Karpas-422 (cell line): ENCODE results near the gene IL6. TPM values are rescaled to one million over a fixed set of nuclear protein-coding genes. Genes with fewer than 3 reads are reported as not detected.

Experiments
- DNase-seq: peaks from one replicate; pipeline ENCODE4 v3.0.0-alpha.2; 2015
- H2AFZ ChIP-seq: fragments of 200-600 bp; sonication (generic); 2 replicates; pipeline ENCODE4 v1.6.1; 2014; ENCODE audit warnings: antibody characterized with exemption, low read length, mixed read lengths
- H3K27ac ChIP-seq: fragments of 200-600 bp; sonication (generic); 2 replicates; pipeline ENCODE4 v1.5.1; 2014; ENCODE audit warnings: mild to moderate bottlenecking, low read length, moderate library complexity
- H3K27me3 ChIP-seq: fragments of 200-600 bp; sonication (generic); 2 replicates; pipeline ENCODE4 v1.6.1; 2014; ENCODE audit warnings: low read length, mixed read lengths
- H3K36me3 ChIP-seq: fragments of 200-600 bp; sonication (generic); 2 replicates; pipeline ENCODE4 v1.6.1; 2014; ENCODE audit warnings: low read length, mixed read lengths; ENCODE audit not compliant: insufficient read depth
- H3K4me1 ChIP-seq: fragments of 200-600 bp; sonication (generic); 2 replicates; pipeline ENCODE4 v1.6.1; 2014; ENCODE audit warnings: mild to moderate bottlenecking, low read length, mixed read lengths
- H3K4me2 ChIP-seq: fragments of 200-600 bp; sonication (generic); 2 replicates; pipeline ENCODE4 v1.6.1; 2014; ENCODE audit warnings: low read length, low read depth, mild to moderate bottlenecking; ENCODE audit not compliant: poor library complexity, severe bottlenecking
- H3K4me3 ChIP-seq: fragments of 200-600 bp; sonication (generic); 2 replicates; pipeline ENCODE4 v1.5.1; 2014; ENCODE audit warnings: mild to moderate bottlenecking, antibody characterized with exemption, low read length, mixed read lengths
- H3K79me2 ChIP-seq: fragments of 200-600 bp; sonication (generic); 2 replicates; pipeline ENCODE4 v1.6.1; 2014; ENCODE audit warnings: mild to moderate bottlenecking, low read length, mixed read lengths
- H3K9ac ChIP-seq: fragments of 200-600 bp; sonication (generic); 2 replicates; pipeline ENCODE4 v1.6.0; 2014; ENCODE audit warnings: low read length
- H3K9me2 ChIP-seq: fragments of 200-600 bp; sonication (generic), shearing (Covaris generic); replicated peaks from 2 replicates; pipeline ENCODE4 v1.6.0; 2014; ENCODE audit warnings: mild to moderate bottlenecking, low read length, moderate library complexity; ENCODE audit not compliant: insufficient read depth
- H3K9me3 ChIP-seq: fragments of 300-700, 200-600 bp; sonication (generic); 2 replicates; pipeline ENCODE4 v1.6.1; 2014; ENCODE audit warnings: low read length, mixed read lengths
- H4K20me1 ChIP-seq: fragments of 200-600 bp; sonication (generic); 2 replicates; pipeline ENCODE4 v1.6.1; 2014; ENCODE audit warnings: mild to moderate bottlenecking, antibody characterized with exemption, low read length, low read depth; ENCODE audit not compliant: insufficient read depth
- total RNA-seq: library from RNA; depleted of rRNA; stranded (reverse); fragments of >200 nt; shearing (Covaris generic); gene quantifications from 2 replicates; pipeline ENCODE4 v1.2.3, GENCODE V29; 2014; ENCODE audit warnings: low replicate concordance

IL6 gene
- total RNA-seq, 1 experiment from 2014 or later: not detected

- Histone ChIP-seq H3K9me3 (no peaks in the 10 kb centered on the region), H3K4me1 (peaks cover 22% of the 10 kb centered on the region), H2AFZ (no peak overlapping the region), H3K9me2 (no peaks in the 10 kb centered on the region), H3K27ac (no peak overlapping the region), H3K79me2 (no peaks in the 10 kb centered on the region), H4K20me1 (no peaks in the 10 kb centered on the region), H3K9ac (no peak overlapping the region), H3K4me2 (no peak overlapping the region), H3K27me3 (no peaks in the 10 kb centered on the region), H3K4me3 (no peak overlapping the region), H3K36me3 (no peaks in the 10 kb centered on the region)
- DNase-seq: no peak
Measured at GRCh38 chr7:22727714-22728035, 675 bp downstream of the IL6 start.

DNA sequence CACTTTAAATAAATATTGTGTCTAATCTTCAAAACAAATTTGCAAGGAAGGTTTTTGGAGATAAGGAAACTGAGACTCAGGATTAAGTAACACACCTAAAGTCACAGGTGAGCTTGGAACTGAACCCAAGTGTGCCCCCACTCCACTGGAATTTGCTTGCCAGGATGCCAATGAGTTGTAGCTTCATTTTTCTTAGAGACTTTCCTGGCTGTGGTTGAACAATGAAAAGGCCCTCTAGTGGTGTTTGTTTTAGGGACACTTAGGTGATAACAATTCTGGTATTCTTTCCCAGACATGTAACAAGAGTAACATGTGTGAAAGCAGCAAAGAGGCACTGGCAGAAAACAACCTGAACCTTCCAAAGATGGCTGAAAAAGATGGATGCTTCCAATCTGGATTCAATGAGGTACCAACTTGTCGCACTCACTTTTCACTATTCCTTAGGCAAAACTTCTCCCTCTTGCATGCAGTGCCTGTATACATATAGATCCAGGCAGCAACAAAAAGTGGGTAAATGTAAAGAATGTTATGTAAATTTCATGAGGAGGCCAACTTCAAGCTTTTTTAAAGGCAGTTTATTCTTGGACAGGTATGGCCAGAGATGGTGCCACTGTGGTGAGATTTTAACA is 1.5 kb downstream of the IL6 start:
- Histone ChIP-seq H3K79me2 (no peaks in the 10 kb centered on the region), H3K36me3 (no peaks in the 10 kb centered on the region), H3K27me3 (no peaks in the 10 kb centered on the region), H3K9ac (no peak overlapping the region), H3K9me3 (no peaks in the 10 kb centered on the region), H3K4me1 (peaks cover 22% of the 10 kb centered on the region), H3K27ac (no peak overlapping the region), H3K4me3 (no peak overlapping the region), H3K9me2 (no peaks in the 10 kb centered on the region), H4K20me1 (no peaks in the 10 kb centered on the region), H2AFZ (no peak overlapping the region), H3K4me2 (no peak overlapping the region)
- DNase-seq: peak; percentile 72

DNA sequence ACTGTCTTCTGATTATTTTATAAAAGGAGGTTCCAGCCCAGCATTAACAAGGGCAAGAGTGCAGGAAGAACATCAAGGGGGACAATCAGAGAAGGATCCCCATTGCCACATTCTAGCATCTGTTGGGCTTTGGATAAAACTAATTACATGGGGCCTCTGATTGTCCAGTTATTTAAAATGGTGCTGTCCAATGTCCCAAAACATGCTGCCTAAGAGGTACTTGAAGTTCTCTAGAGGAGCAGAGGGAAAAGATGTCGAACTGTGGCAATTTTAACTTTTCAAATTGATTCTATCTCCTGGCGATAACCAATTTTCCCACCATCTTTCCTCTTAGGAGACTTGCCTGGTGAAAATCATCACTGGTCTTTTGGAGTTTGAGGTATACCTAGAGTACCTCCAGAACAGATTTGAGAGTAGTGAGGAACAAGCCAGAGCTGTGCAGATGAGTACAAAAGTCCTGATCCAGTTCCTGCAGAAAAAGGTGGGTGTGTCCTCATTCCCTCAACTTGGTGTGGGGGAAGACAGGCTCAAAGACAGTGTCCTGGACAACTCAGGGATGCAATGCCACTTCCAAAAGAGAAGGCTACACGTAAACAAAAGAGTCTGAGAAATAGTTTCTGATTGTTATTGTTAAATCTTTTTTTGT is 2.3 kb downstream of the IL6 start:
- Histone ChIP-seq H3K36me3 (no peaks in the 10 kb centered on the region), H3K9me3 (no peaks in the 10 kb centered on the region), H3K79me2 (no peaks in the 10 kb centered on the region), H3K4me1 (peaks cover 22% of the 10 kb centered on the region), H3K27ac (no peak overlapping the region), H3K9ac (no peak overlapping the region), H3K4me3 (no peak overlapping the region), H4K20me1 (no peaks in the 10 kb centered on the region), H3K9me2 (no peaks in the 10 kb centered on the region), H3K4me2 (no peak overlapping the region), H3K27me3 (no peaks in the 10 kb centered on the region), H2AFZ (no peak overlapping the region)
- peak; percentile 2 for DNase-seq

- Histone ChIP-seq H3K79me2 (no peaks in the 10 kb centered on the region), H3K27me3 (no peaks in the 10 kb centered on the region), H3K4me3 (no peak overlapping the region), H3K36me3 (no peaks in the 10 kb centered on the region), H3K9me2 (no peaks in the 10 kb centered on the region), H3K4me2 (no peak overlapping the region), H4K20me1 (no peaks in the 10 kb centered on the region), H3K9me3 (no peaks in the 10 kb centered on the region), H3K4me1 (peaks cover 22% of the 10 kb centered on the region), H2AFZ (no peak overlapping the region), H3K9ac (no peak overlapping the region), H3K27ac (no peak overlapping the region)
- DNase-seq: peak; percentile 14
Measured at GRCh38 chr7:22730066-22730710, 3.2 kb downstream of the IL6 start.

DNA sequence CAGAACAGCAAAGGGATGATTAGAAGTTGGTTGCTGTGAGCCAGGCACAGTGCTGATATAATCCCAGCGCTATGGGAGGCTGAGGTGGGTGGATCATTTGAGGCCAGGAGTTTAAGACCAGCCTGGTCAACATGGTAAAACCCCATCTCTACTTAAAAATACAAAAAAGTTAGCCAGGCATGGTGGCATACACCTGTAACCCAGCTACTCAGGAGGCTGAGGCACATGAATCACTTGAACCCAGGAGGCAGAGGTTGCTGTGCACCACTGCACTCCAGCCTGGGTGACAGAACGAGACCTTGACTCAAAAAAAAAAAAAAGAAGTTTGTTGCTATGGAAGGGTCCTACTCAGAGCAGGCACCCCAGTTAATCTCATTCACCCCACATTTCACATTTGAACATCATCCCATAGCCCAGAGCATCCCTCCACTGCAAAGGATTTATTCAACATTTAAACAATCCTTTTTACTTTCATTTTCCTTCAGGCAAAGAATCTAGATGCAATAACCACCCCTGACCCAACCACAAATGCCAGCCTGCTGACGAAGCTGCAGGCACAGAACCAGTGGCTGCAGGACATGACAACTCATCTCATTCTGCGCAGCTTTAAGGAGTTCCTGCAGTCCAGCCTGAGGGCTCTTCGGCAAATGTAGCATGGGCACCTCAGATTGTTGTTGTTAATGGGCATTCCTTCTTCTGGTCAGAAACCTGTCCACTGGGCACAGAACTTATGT is 4.1 kb downstream of the IL6 start:
- Histone ChIP-seq H4K20me1 (no peaks in the 10 kb centered on the region), H2AFZ (no peak overlapping the region; the same call in 1 of the 2 replicates), H3K4me1 (peaks cover 14% of the 10 kb centered on the region), H3K36me3 (no peaks in the 10 kb centered on the region), H3K27ac (no peak overlapping the region), H3K4me3 (0 out of 2 replicates have a peak overlapping the region, but pooled peaks have one; percentile 17), H3K4me2 (peak overlapping the region; percentile 47), H3K27me3 (no peaks in the 10 kb centered on the region), H3K79me2 (no peaks in the 10 kb centered on the region), H3K9me3 (no peaks in the 10 kb centered on the region), H3K9me2 (no peaks in the 10 kb centered on the region), H3K9ac (no peak overlapping the region)
- peak; percentile 37 for DNase-seq

- H3K79me2 ChIP-seq: no peaks in the 10 kb centered on the region
- no peak overlapping the region for H3K9ac ChIP-seq
- peaks cover 10% of the 10 kb centered on the region for H3K4me1 ChIP-seq
- H3K27ac ChIP-seq: no peak overlapping the region
- H3K27me3 ChIP-seq: no peaks in the 10 kb centered on the region
- no peaks in the 10 kb centered on the region for H3K9me2 ChIP-seq
- H4K20me1 ChIP-seq: no peaks in the 10 kb centered on the region
- H2AFZ ChIP-seq: no peak overlapping the region
- no peak overlapping the region for H3K4me2 ChIP-seq
- no peak overlapping the region for H3K4me3 ChIP-seq
- no peaks in the 10 kb centered on the region for H3K36me3 ChIP-seq
- H3K9me3 ChIP-seq: no peaks in the 10 kb centered on the region
- peak; percentile 19 for DNase-seq
Measured at GRCh38 chr7:22731766-22732165, 4.8 kb downstream of the IL6 start.

- Histone ChIP-seq H3K27ac (no peak overlapping the region), H3K9ac (no peak overlapping the region), H3K9me3 (no peaks in the 10 kb centered on the region), H3K79me2 (no peaks in the 10 kb centered on the region), H3K36me3 (no peaks in the 10 kb centered on the region), H3K9me2 (no peaks in the 10 kb centered on the region), H4K20me1 (no peaks in the 10 kb centered on the region), H3K4me1 (0 out of 2 replicates have a peak, but pooled peaks cover 3% of the 10 kb centered on the region), H2AFZ (no peak overlapping the region), H3K4me3 (no peak overlapping the region), H3K27me3 (no peaks in the 10 kb centered on the region), H3K4me2 (no peak overlapping the region)
- DNase-seq: no peak
Measured at GRCh38 chr7:22732556-22733126, 5.6 kb downstream of the IL6 start.

DNA sequence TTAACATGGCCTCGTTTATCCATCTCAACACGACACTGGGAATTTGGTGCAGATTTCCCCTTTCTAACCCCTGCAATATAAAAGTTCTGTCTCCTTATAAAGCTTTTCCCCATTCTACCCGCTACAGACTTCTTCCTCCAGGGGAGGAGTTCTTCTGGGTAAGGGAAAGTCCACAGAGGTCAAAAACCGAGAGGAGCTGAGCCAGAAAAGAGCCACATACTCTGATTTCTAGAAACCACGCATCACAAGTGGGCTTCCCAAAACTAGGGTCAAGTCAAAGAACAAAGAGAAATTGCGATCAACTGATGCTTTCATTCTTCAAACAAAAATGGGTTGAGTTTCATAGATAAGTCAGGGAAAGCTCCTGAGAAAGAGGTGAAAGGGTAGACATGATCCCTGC is 6.8 kb downstream of the IL6 start:
- no peaks in the 10 kb centered on the region for H4K20me1 ChIP-seq
- H3K79me2 ChIP-seq: no peaks in the 10 kb centered on the region
- no peaks in the 10 kb centered on the region for H3K27me3 ChIP-seq
- no peak overlapping the region for H3K4me2 ChIP-seq
- H3K4me3 ChIP-seq: no peak overlapping the region
- no peaks in the 10 kb centered on the region for H3K36me3 ChIP-seq
- no peak overlapping the region for H2AFZ ChIP-seq
- no peak overlapping the region for H3K9ac ChIP-seq
- no peak overlapping the region for H3K27ac ChIP-seq
- no peaks in the 10 kb centered on the region for H3K9me2 ChIP-seq
- H3K9me3 ChIP-seq: no peaks in the 10 kb centered on the region
- no peak for DNase-seq
- H3K4me1 ChIP-seq: 0 out of 2 replicates have a peak, but pooled peaks cover 3% of the 10 kb centered on the region
